Astrocyte of the cerebellum (primary cell): ENCODE measurements around the gene ARHGAP45.
A peak's percentile ranks its signal among the peaks of the same experiment; 100 is the strongest.

Experiments
- DNase-seq: peaks from one replicate; pipeline ENCODE4 v3.0.0-alpha.2; 2011; ENCODE audit warnings: low read depth
- H3K4me3 ChIP-seq: 2 replicates; pipeline ENCODE4 v1.5.1; 2011; ENCODE audit warnings: mild to moderate bottlenecking, low read depth, low read length, moderate library complexity
- in situ Hi-C: cut with HindIII; loops from 2 replicates; pipeline ENCODE4 v1.10.0; 2017; ENCODE audit warnings: low sequenced_read_pairs
- TF ChIP-seq, protein P1 (sequence below): IDR thresholded peaks from 2 replicates; pipeline ENCODE4 v1.5.1; 2012; ENCODE audit warnings: low read length, low read depth, moderate library complexity, mild to moderate bottlenecking; ENCODE audit errors: missing control alignments

Gene ARHGAP45

DNA sequence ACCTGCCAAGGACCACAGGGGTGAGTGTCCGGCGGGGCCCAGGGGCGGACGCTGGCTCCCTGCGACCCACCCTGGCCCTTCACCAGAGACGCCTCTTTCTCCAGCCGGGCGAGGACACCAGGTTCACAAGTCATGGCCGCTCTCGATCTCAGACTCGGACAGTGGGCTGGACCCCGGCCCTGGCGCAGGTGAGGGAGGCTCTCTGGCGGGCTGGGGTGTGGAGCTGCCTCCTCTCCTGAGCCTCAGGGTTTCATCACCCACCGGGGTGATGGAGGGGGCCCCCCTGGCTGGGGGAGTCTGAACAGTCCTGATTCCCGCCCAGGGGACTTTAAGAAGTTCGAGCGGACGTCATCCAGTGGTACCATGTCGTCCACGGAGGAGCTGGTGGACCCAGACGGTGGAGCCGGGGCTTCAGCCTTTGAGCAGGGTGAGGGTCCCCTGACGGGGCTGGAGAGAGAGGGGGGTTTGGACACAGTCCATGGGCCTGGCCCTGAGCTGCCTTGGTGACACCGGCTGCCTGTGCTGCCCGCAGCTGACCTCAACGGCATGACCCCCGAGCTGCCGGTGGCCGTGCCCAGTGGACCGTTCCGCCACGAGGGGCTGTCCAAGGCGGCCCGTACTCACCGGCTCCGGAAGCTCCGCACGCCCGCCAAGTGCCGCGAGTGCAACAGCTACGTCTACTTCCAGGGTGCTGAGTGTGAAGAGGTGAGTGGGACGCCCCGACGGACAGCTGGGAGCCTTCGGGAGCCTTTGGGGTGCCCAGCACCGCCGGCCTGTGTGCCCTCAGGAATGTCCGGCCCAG, 13.6 kb downstream of the ARHGAP45 start:
- TF ChIP-seq, protein P1, sequence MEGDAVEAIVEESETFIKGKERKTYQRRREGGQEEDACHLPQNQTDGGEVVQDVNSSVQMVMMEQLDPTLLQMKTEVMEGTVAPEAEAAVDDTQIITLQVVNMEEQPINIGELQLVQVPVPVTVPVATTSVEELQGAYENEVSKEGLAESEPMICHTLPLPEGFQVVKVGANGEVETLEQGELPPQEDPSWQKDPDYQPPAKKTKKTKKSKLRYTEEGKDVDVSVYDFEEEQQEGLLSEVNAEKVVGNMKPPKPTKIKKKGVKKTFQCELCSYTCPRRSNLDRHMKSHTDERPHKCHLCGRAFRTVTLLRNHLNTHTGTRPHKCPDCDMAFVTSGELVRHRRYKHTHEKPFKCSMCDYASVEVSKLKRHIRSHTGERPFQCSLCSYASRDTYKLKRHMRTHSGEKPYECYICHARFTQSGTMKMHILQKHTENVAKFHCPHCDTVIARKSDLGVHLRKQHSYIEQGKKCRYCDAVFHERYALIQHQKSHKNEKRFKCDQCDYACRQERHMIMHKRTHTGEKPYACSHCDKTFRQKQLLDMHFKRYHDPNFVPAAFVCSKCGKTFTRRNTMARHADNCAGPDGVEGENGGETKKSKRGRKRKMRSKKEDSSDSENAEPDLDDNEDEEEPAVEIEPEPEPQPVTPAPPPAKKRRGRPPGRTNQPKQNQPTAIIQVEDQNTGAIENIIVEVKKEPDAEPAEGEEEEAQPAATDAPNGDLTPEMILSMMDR, result no peak
- no peak for DNase-seq
- in situ Hi-C loops, result no loop called here
- no peak overlapping the region for H3K4me3 ChIP-seq

DNA sequence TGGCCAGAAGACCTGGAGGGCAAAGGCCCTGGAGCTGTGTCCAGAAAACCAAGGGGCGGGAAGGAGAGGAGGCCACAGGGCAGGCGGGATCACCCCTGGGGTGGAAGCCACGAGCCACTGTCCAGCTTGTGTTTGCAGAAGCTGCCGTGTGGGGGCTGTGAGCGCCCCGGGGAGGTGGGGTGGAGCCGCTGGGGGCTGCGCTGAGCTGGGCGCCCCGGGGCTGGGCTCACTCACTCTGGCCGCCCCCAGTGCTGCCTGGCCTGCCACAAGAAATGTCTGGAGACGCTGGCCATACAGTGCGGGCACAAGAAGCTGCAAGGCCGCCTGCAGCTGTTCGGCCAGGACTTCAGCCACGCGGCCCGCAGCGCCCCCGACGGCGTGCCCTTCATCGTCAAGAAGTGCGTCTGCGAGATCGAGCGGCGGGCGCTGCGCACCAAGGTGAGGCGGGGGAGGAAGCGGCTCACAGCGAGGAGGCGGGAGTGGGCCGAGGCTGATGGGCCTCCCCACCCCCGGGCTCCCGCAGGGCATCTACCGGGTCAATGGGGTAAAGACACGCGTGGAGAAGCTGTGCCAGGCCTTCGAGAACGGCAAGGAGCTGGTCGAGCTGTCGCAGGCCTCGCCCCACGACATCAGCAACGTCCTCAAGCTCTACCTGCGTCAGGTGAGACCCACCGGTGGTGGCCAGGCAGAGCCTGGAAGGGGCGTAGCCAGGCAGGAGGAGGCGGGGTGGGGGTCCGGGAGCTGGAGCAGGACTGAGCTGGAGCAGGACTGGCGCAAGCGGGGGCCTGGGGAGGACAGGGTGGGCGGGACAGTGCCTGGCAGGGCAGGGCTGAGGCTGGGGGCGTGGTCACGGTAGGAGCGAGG, 14.6 kb downstream of the ARHGAP45 start:
- TF ChIP-seq, protein P1, result no peak
- H3K4me3 ChIP-seq, result no peak overlapping the region
- in situ Hi-C loops, result no loop called here
- DNase-seq, result no peak

DNA sequence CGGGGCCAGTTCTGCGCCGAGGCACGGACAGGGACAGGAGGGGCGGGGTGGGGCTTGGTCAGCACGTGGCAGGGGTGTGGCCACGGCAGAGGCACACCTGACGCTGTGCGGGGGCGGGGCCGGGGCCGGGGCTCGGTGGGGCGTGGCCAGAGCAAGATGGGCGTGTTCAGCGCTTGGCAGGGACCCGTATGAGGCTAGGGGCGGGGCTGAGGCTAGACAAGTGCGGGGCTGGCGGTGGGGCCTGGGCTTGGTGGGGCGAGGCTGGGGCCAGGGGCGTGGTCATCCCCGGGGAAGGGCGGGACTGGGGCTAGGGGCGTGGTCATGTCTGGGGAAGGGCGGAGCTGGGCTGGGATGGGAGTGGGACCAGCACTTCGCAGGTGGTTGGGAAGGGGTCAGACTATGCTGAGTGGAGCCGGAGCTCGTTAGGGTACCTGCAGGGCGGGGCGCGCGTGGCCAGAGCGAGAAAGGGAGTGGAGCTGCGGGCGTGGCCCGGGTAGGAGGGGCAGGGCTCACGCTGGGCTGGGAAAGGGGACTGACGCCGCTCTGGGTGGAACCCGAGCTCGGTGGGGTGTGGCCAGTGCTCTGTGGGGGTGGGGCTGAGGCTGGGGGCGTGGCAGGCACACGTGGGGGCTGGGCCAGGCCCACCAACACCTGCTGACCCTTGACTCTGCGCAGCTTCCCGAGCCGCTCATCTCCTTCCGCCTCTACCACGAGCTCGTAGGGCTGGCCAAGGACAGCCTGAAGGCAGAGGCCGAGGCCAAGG, 15.4 kb downstream of the ARHGAP45 start:
- H3K4me3 ChIP-seq, result peak overlapping the region; percentile 12
- TF ChIP-seq, protein P1, result no peak
- in situ Hi-C loops, result no loop called here
- no peak for DNase-seq

DNA sequence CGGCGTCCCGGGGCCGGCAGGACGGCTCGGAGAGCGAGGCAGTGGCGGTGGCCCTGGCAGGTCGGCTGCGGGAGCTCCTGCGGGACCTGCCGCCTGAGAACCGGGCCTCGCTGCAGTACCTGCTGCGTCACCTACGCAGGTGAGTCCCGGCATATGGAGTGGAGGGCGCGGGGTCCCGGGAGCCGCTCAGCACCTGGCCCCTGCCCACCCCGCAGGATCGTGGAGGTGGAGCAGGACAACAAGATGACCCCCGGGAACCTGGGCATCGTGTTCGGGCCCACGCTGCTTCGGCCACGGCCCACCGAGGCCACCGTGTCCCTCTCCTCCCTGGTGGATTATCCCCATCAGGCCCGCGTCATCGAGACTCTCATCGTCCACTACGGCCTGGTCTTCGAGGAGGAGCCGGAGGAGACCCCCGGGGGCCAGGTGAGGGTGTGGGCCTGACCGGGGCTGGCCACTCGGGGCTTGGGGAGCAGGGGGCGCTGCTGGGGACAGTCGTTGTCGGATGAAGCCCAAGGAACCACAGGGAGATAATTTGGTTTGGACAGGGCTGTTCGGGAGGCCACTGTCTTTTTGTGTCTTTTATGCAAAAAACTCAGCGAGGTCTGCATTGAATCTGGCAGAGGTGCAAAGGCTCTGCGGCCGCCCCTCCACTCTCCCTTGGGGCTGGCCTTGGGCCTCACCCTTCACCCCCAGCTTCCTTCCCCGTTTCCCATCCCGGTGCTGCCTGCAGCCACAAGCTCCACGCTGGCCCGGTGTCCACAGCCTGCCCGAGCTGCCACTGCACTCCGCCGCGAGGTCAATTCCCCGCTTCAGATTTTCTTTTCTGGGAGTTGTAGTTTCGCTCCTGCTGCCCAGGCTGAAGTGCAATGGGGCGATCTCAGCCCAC, 16.2 kb downstream of the ARHGAP45 start:
- in situ Hi-C loops, result no loop called here
- no peak overlapping the region for H3K4me3 ChIP-seq
- TF ChIP-seq, protein P1, result no peak
- DNase-seq, result no peak

DNA sequence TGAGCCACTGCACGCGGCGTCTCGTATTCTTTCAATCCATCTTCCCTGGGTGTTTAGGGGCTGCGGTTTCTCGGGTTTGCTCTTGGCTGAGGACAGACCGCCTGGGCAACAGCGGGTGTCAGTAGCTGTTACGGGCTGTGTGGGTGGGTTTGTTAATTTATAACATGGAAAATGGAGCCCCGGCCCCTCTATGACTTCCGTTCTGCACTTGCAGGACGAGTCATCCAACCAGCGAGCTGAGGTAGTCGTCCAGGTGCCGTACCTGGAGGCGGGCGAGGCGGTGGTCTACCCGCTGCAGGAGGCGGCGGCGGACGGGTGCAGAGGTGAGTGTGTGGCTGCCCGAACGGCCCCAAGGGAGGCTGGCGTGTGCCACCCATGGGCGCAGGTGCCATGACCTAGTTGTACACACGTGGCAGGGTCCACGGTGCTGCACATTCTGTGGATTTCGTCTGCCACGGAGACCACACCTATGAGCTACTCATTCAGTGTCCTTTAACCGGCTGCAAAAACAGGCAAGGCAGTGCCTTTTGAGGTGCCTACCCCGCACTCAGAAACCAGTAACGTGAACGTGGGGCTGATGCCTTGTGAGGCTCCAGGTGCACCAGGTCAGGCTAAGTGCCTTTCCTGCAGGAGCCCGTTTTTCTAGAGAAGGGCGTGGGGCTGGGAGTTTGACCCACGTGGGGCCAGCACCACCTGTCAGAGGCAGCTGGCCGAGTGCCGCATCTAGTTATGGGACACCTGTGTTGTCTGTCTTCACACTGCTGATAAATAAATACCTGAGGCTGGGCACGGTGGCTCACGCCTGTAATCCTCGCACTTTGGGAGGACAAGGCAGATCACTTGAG, 17.3 kb downstream of the ARHGAP45 start:
- in situ Hi-C loops, result no loop called here
- TF ChIP-seq, protein P1, result no peak
- H3K4me3 ChIP-seq, result no peak overlapping the region
- no peak for DNase-seq
